Breast epithelium (tissue), 4 donors: ENCODE data around the gene MSH5. TPM values are rescaled to one million over a fixed set of nuclear protein-coding genes. Genes with fewer than 3 reads are reported as not detected.
A peak's percentile ranks its signal among the peaks of the same experiment; 100 is the strongest.

Experiments used
- DNase-seq, 2 donors: peaks; one replicate each; pipeline ENCODE4 v3.0.0-alpha.2; 2019; ENCODE audit warnings: low spot score in 2 of 2
- H3K27ac ChIP-seq, 2 donors: fragments of 200-600 bp; sonication (generic) in 1 of 2; one replicate each; pipeline ENCODE4 v1.5.1; 2016 to 2019; ENCODE audit warnings: mild to moderate bottlenecking in 1 of 2
- H3K27me3 ChIP-seq, 2 donors: fragments of 200-600 bp; sonication (generic) in 1 of 2; one replicate each; pipeline versions ENCODE4 v1.5.1 to v1.6.0; 2017 to 2019; ENCODE audit warnings: control low read depth in 1 of 2, mild to moderate bottlenecking in 1 of 2
- H3K36me3 ChIP-seq: fragments of 200-600 bp; one replicate; pipeline ENCODE4 v1.5.1; 2019
- H3K4me1 ChIP-seq, 2 donors: fragments of 200-600 bp; sonication (generic); one replicate each; pipeline ENCODE4 v1.5.1; 2016 to 2019; ENCODE audit warnings: control low read depth in 1 of 2
- H3K4me3 ChIP-seq, 3 donors: fragments of 200-600 bp; sonication (generic); 1 replicate in 2 of 3; 2 replicates in 1 of 3; pipeline ENCODE4 v1.5.1; 2016 to 2019; ENCODE audit warnings: mild to moderate bottlenecking in 3 of 3, moderate library complexity in 2 of 3
- H3K9me3 ChIP-seq, 2 donors: fragments of 200-600 bp; sonication (generic) in 1 of 2; one replicate each; pipeline ENCODE4 v1.5.1; 2016 to 2019; ENCODE audit warnings: control low read depth in 1 of 2
- POLR2A ChIP-seq: fragments of 450-650 bp; IDR thresholded peaks from one replicate; pipeline ENCODE4 v1.6.1; 2016; ENCODE audit warnings: antibody characterized with exemption, mild to moderate bottlenecking, moderate library complexity
- POLR2AphosphoS5 ChIP-seq, 3 donors: sonication (generic); formaldehyde crosslinking; IDR thresholded peaks; one replicate each; pipeline ENCODE4 v1.6.1; 2017; ENCODE audit warnings: antibody characterized with exemption in 3 of 3
- intact Hi-C: fragments of 100-400 bp; cut with DNase I; formaldehyde crosslinking; loops from one replicate; pipeline ENCODE4 v1.15.1; 2023; ENCODE audit warnings: low total_unique reads
- total RNA-seq, 3 donors: library from RNA; depleted of rRNA; stranded (reverse); fragments of >200 nt; gene quantifications; one replicate each; pipeline ENCODE4 v1.1.0, GENCODE V29; 2016
- TF ChIP-seq, protein P1 (sequence below), 3 donors: fragments of 450-650 bp; IDR thresholded peaks; one replicate each; pipeline ENCODE4 v1.5.1; 2016 to 2017; ENCODE audit warnings: antibody characterized with exemption in 3 of 3, mild to moderate bottlenecking in 3 of 3, moderate library complexity in 3 of 3

Gene MSH5
- total RNA-seq, 3 donors from 2014 or later = 7.9 to 13.4 (median 8.0) TPM

DNA sequence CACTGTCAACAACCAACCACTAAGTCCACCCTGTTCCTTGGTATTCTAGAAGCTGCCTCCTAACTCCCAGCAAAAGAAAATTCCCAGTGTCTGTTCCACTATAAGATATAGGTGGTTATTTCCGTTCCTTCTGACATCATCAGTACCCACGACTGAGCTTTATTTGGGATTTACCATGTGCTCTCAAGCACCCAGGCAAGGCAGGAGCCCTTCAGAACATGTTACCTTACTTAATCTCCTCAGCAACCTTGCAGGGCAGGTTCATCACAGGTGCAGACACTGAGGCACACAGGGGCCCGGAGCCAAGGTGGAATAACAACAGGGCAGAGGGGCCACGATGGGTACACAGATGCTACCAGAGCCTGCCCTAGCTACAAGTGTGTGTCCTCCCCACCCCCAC lies 47.5 kb upstream of the MSH5 start:
- Histone ChIP-seq H3K36me3 (peaks cover 1% of the 10 kb centered on the region), H3K27ac (no peak overlapping the region), H3K4me3 (no peak overlapping the region), H3K4me1 (no peaks in the 10 kb centered on the region), H3K27me3 (no peaks in the 10 kb centered on the region), H3K9me3 (no peaks in the 10 kb centered on the region)
- intact Hi-C loops = loop anchor here (10.0 kb wide), 1 partner anchor 262 kb away; the partner anchor contains the start of genes NELFE and SKIC2
- no peak for DNase-seq
- TF ChIP-seq POLR2AphosphoS5 (IDR thresholded peaks at IDR 0.05) = no peak
- TF ChIP-seq, protein P1, sequence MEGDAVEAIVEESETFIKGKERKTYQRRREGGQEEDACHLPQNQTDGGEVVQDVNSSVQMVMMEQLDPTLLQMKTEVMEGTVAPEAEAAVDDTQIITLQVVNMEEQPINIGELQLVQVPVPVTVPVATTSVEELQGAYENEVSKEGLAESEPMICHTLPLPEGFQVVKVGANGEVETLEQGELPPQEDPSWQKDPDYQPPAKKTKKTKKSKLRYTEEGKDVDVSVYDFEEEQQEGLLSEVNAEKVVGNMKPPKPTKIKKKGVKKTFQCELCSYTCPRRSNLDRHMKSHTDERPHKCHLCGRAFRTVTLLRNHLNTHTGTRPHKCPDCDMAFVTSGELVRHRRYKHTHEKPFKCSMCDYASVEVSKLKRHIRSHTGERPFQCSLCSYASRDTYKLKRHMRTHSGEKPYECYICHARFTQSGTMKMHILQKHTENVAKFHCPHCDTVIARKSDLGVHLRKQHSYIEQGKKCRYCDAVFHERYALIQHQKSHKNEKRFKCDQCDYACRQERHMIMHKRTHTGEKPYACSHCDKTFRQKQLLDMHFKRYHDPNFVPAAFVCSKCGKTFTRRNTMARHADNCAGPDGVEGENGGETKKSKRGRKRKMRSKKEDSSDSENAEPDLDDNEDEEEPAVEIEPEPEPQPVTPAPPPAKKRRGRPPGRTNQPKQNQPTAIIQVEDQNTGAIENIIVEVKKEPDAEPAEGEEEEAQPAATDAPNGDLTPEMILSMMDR (IDR thresholded peaks at IDR 0.05) = no peak
- no peak for TF ChIP-seq POLR2A

DNA sequence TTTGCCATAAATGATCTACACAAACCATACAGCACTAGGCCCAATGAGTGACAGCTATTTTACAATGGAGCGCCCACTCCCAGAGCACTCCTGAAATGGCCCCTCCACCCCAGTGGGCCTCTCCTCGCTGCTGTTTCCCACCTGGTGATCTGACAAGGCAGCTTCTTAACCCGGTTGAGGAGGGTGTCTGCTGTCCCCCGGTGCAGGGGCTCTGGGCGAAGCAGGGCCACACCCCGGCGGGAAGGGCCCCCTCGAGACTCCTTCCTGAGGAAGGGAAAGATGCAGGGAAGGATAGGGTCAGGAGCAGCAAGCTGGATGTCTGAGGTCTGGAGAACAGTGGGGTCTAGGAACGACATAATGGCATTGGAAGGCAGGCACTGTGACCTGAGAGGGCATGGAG lies 46.9 kb upstream of the MSH5 start:
- Histone ChIP-seq H3K27ac (no peak overlapping the region), H3K36me3 (no peaks in the 10 kb centered on the region)
- intact Hi-C loops = loop anchor here (10.0 kb wide), 1 partner anchor 262 kb away; the partner anchor contains the start of genes NELFE and SKIC2

DNA sequence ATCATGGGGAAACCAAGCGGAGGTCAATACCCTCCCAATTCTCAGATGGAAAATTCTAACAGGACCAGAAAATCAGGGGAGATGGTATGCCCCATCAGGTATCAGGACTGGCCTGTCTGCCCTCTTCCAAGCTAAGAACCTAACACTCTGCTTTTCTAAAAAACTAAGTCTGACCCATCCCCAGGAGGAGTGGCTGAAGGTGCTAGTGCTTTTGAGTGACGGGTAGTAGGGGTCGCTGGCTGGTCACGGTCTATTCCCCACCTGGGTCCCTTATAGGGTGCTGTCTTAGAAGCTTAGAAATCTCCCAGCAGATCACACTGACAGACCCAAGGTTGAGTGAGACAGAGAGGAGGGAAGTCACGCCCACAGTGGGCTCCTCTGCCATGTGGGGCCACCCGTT lies 46.3 kb upstream of the MSH5 start:
- H3K4me3 ChIP-seq = no peak overlapping the region
- intact Hi-C loops = loop anchor here (10.0 kb wide), 1 partner anchor 261 kb away; the partner anchor contains the start of genes NELFE and SKIC2
- DNase-seq = no peak
- no peaks in the 10 kb centered on the region for H3K9me3 ChIP-seq
- no peaks in the 10 kb centered on the region for H3K27me3 ChIP-seq
- TF ChIP-seq, protein P1 (IDR thresholded peaks at IDR 0.05) = no peak
- no peak for TF ChIP-seq POLR2A
- TF ChIP-seq POLR2AphosphoS5 (IDR thresholded peaks at IDR 0.05) = no peak
- H3K4me1 ChIP-seq = no peaks in the 10 kb centered on the region
- no peak overlapping the region for H3K27ac ChIP-seq
- H3K36me3 ChIP-seq = no peaks in the 10 kb centered on the region

More for the DNA sequence above, 46.9 kb upstream of the MSH5 start:
- Histone ChIP-seq H3K9me3 (no peaks in the 10 kb centered on the region), H3K4me1 (no peaks in the 10 kb centered on the region), H3K27me3 (no peaks in the 10 kb centered on the region), H3K4me3 (no peak overlapping the region)
- TF ChIP-seq POLR2AphosphoS5 (IDR thresholded peaks at IDR 0.05) (no peak), POLR2A (no peak)
- TF ChIP-seq, protein P1 (IDR thresholded peaks at IDR 0.05) = no peak
- no peak for DNase-seq

DNA sequence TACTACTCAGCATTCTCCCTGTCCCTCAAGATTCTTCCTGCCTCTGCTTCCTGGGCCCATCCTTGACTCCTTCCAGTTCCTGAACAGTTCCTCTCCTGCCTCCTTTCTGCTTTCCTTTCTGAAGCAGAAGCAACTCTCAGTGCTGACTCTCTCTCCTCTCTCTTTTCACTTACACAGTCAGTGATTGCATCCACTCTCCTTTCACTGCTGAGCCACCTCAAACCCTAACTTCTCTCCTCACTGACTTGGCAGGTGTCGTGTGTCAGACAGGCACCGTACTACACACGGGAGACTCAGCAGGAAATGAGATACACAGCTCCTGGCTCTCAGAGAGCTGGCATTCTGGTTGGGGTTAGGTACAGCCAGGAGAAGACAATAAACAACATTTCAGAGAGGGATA lies 42.2 kb upstream of the MSH5 start:
- Histone ChIP-seq H3K4me1 (peaks cover 4 to 11% of the 10 kb centered on the region in 2 donors), H3K9me3 (no peaks in the 10 kb centered on the region), H3K27me3 (no peaks in the 10 kb centered on the region), H3K4me3 (no peak overlapping the region), H3K27ac (peak overlapping the region in 1 of 2 donors; percentile 1), H3K36me3 (no peaks in the 10 kb centered on the region)
- intact Hi-C loops = loop anchor here (10.0 kb wide), 1 partner anchor 257 kb away; the partner anchor contains the start of genes NELFE and SKIC2
- no peak for DNase-seq
- TF ChIP-seq, protein P1 (IDR thresholded peaks at IDR 0.05) = no peak
- no peak for TF ChIP-seq POLR2AphosphoS5 (IDR thresholded peaks at IDR 0.05)
- no peak for TF ChIP-seq POLR2A

DNA sequence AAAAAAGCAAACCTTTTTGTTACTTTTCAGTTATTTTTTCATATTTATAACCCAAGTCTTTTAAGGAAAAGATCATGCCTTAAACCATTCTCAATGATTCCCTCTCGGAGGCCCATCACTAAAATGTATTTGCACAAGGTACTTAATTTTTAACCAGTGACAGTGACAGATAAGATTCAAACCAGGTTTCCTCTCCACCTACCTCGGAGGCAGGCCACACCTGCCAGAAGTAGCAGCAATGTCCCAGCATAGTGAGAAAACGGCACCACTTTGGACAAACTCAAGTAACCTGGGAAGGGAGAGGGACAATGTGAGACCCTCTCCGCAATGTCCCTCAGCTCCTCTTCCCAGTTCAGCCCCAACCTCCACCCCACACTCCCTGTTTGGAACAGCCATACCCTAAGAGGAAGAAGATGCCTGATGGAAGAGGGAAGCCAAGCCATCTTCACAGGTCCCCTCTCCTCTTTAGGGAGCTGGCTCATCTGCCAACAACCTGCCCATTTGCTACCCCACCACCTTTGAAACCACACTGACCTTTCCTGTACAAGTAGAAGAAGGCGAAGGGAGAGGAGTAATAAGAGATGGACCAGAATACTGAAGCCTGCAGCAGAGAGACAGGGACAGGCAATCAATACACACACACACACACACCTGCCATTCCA lies 38.9 kb upstream of the MSH5 start:
- H3K4me1 ChIP-seq = peaks cover 4 to 17% of the 10 kb centered on the region in 2 donors
- intact Hi-C loops = loop anchor here (10.0 kb wide), 1 partner anchor 64 kb away; the partner anchor contains the start of gene SAPCD1
- H3K27ac ChIP-seq = no peak overlapping the region
- no peaks in the 10 kb centered on the region for H3K9me3 ChIP-seq
- H3K27me3 ChIP-seq = no peaks in the 10 kb centered on the region
- TF ChIP-seq POLR2AphosphoS5 (IDR thresholded peaks at IDR 0.05) (no peak), POLR2A (no peak)
- TF ChIP-seq, protein P1 (IDR thresholded peaks at IDR 0.05) = no peak
- no peak for DNase-seq
- peak overlapping the region in 1 of 3 donors; percentile 90 for H3K4me3 ChIP-seq
- no peaks in the 10 kb centered on the region for H3K36me3 ChIP-seq
